NK-92 (cell line): Measurements from ENCODE around the gene ZBTB40.

Source experiments
- DNase-seq: peaks from one replicate; lab custom pipeline; 2025; ENCODE audit not compliant: unreplicated experiment; lab: John Stamatoyannopoulos, UW

Gene ZBTB40

GRCh38 chr1:22527555-22528296 lies 76.1 kb downstream of the ZBTB40 start:
- no peak for DNase-seq

DNA sequence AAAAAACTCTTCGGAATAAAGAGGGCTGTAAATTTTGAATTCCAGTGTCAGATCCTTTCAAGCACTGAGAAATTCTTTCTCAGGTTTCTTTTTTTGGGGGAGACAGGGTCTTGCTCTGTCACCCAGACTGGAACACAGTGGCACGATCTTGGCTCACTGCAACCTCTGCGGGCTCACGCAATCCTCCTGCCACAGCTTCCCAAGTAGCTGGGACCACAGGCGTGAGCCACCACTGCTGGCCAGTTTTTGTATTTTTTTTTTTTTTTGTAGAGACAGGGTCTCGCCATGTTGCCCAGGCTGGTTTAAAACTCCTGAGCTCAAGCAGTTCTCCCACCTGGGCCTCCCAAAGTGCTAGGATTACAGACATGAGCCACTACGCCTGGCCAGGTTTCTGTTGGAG lies 76.8 kb downstream of the ZBTB40 start:
- DNase-seq = no peak

GRCh38 chr1:22529901-22530621 lies 78.4 kb downstream of the ZBTB40 start:
- DNase-seq = no peak

DNA sequence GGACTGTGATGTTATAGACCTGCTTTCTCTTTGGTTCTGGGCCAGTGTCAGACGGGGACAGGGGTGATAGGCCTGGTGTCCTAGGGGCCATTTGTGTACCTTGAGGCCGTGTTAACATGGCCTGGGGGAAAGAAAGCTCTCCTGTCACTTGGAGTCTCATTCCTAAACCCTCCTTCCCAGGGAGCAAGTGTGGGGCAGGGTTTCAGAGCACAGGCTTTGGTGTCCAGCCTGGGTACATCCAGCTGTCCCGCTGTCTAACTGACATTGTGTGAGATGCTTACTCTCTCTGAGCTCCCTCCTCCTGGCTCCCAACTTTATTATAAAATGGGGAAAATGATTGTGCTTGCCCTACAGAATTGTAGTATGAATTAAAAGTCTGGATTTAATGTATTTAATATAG lies 79.1 kb downstream of the ZBTB40 start:
- DNase-seq = no peak

DNA sequence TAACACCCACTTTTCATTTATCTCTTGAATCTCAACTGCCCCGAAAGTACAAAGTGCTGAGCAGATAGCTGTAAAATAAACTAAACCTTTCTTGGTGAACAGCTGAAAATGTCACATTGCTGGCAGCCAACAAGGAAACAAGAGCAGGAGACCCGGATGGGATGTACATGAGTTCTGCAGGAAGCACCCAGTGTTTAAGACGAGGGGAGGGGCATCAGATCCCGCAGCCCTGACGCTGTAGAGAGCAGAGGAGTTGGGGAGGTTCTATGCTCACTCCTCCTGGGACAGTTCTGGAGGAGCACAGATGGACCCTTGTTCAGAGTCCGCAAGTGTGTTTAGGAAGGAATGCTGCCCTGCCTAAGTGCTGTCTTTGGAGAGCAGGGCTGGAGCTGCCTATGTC lies 79.6 kb downstream of the ZBTB40 start:
- DNase-seq = no peak

DNA sequence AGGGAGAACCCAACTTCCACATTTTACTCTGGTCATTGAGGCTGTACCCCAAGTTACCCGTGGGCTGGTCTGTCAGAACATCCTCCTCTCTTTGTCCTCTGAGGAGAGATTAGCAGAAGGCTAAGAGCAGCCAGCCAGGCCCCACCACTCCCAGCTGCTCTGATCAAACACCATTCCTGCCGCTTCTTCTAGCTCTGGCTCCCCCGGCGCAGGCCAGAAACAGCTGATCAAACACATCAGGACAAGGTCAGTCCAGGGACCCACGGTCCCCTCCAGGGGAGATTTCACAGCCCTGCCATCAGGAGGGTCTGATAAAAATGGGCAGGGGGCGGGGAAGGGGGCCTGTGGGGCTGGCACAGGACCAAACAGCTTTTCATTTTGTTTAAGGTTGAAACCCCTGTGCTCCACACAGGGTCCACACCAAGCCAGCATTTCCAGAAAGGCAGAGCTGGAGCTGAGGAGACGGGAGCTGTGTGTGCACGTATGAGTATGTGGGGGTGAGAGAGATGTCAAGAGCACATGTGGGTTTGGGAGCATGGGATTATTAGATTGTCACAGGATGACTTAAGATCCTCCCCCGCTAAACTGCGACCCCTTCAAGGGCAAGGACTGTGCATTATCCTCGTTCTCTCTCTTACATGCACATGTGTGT lies 81.7 kb downstream of the ZBTB40 start:
- DNase-seq = no peak

- DNase-seq = no peak
These were observed 83.3 kb downstream of the ZBTB40 start for GRCh38 chr1:22534951-22535350.

DNA sequence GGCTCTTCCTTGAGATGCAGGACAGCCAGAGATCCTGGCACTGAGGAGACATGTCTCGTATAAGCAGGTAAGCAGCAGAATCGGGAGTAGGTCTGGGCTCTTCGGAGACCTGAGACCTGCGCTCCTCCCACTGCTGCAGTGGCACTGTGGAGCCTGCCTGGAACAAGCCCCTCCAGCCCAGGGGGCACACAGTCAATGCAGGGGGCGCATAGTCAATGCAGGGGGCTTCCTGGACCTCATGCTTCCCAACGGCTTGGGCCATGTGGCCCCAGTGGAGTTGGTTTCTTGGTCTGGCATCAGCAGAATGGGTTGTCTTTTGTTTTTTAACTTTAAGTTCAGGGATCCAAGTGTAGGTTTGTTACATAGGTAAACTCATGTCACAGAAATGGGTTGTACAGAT lies 83.7 kb downstream of the ZBTB40 start:
- DNase-seq = no peak

- DNase-seq = no peak
These were observed 84.9 kb downstream of the ZBTB40 start for GRCh38 chr1:22536506-22536905.

DNA sequence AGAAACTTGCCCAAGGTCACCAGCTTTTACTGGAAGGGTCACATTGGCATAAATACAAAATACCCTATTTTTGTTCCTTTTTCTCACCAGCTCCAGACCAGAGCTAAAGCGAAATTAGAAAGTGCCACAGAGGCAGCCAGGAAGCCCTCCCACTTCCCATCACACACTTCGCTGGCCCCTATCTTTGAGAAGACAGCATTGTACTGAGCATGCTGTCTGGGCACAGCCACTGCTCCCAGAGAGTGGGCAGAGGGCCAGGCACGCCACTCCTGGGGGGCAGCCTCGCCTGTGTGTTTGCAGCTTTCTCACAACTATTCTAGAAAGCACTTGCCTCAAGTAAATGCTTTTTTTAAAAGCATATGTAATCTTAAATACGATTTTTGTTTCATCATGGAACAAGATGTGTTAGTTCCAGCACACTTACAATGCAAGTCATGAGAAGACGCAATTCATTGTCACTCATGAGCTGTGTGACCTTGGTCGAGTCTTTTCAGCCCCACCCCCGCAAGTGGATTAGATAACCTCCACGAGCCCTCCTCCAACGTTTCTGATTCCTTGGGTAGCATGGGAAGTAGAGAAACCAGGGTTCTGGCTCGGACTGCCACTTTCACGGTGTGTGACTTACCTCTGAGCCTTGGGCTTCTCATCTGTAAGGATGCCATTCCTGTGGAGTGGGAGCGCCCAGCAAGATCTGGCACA lies 85.9 kb downstream of the ZBTB40 start:
- DNase-seq = no peak

- DNase-seq = no peak
These were observed 88.0 kb downstream of the ZBTB40 start for GRCh38 chr1:22539510-22540118.

- DNase-seq = no peak
These were observed 88.7 kb downstream of the ZBTB40 start for GRCh38 chr1:22540337-22540736.

GRCh38 chr1:22542886-22543285 lies 91.2 kb downstream of the ZBTB40 start:
- DNase-seq = no peak

DNA sequence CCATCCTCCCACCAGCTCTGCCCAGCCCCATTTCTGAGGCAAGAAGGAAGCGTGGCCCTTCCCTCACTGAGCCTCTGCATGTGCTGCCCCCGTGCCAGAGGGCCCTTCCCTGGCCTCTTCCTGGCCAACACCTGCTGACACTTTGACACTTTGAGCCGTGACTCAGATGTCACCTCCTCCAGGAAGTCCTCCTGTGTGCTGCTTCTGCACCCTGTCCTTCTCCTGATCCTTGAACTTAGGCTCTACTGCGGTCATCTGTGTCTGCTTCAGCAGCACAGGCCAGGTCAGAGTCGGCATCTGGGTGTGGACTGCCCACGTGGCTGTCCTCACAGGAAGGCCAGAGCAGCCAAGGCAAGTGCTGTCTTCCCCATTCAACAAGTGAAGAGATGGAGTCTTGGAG lies 92.0 kb downstream of the ZBTB40 start:
- DNase-seq = no peak

DNA sequence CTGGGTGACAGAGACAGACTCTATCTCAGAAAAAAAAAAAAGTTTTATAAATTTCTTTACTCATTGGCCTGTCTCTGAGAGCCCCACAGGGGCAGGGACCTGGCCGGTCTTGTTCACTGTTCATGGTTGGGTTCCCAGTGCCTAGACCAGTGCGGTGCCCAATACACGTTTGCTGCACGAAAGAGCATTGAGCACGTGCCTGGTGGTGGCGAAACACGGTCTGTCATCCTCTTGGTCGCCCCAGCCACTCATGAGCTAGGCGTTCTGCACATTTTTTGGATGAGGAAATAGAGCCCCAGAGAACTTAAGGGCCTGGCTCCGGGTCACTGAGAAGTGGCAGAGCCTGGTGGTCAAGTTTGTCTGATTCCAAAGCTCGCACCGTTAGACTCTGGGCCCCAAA lies 93.0 kb downstream of the ZBTB40 start:
- no peak for DNase-seq

- DNase-seq = no peak
These were observed 93.5 kb downstream of the ZBTB40 start for GRCh38 chr1:22545141-22545540.

- no peak for DNase-seq
These were observed 95.7 kb downstream of the ZBTB40 start for GRCh38 chr1:22547186-22547817.

- no peak for DNase-seq
These were observed 96.3 kb downstream of the ZBTB40 start for GRCh38 chr1:22547818-22548462.

- no peak for DNase-seq
These were observed 98.4 kb downstream of the ZBTB40 start for GRCh38 chr1:22550021-22550420.

GRCh38 chr1:22551591-22551990 lies 99.9 kb downstream of the ZBTB40 start:
- no peak for DNase-seq
